K562 (cell line): ENCODE results near the gene PDZRN3. TPM values are rescaled to one million over a fixed set of nuclear protein-coding genes. Genes with fewer than 3 reads are reported as not detected.

Experiments
- ATAC-seq: fragments of 200-7000 bp; cut with Tn5 transposase; 3 replicates; pipeline ENCODE4 v1.9.1; 2020; ENCODE audit warnings: moderate library complexity
- BruUV-seq: library from RNA; stranded (reverse); fragments of 400-500 nt; replicated peaks from 2 replicates; lab custom pipeline; 2021; lab: Mats Ljungman, UMichigan
- CTCF ChIA-PET: fragments of 300-600 bp; formaldehyde crosslinking; extraction: SDS; loops from one replicate; lab custom pipeline; 2021; ENCODE audit warnings: low intra/inter-chr PET ratio; lab: Yijun Ruan, JAX
- POLR2A ChIA-PET: fragments of 300-600, 350-650 bp; sonication (Branson Sonifier 250); formaldehyde crosslinking; extraction: SDS; loops from one replicate; lab custom pipeline; 2021; ENCODE audit warnings: antibody characterized with exemption, inconsistent platforms; lab: Yijun Ruan, JAX
- DNase-seq, 4 experiments: peaks; one replicate each; pipeline versions ENCODE4 v3.0.0 to v3.0.0-alpha.2; 2011 to 2018; ENCODE audit warnings: low spot score in 3 of 4, mixed read lengths in 3 of 4; ENCODE audit errors: extremely low read depth in 1 of 4
- FAIRE-seq: peaks from 2 replicates; lab custom pipeline; 2011; peaks lifted over from hg19 to GRCh38; lab: Jason Lieb, UNC
- H2AFZ ChIP-seq: 2 replicates; pipeline ENCODE4 v1.6.0; 2011; ENCODE audit warnings: low read depth, low read length, control low read depth, inconsistent platforms
- H3K27ac ChIP-seq: fragments of 200-600 bp; 3 replicates; pipeline ENCODE4 v1.8.0; 2011; ENCODE audit warnings: low read depth, mild to moderate bottlenecking, control low read depth, inconsistent platforms, low read length, moderate library complexity, mixed read lengths; ENCODE audit errors: extremely low read depth
- H3K27me3 ChIP-seq, 2 experiments: fragments of 300-600 bp in 1 of 2; 2 replicates in 1 of 2; 3 replicates in 1 of 2; pipeline versions ENCODE4 v1.6.0 to v1.8.0; 2011; ENCODE audit warnings: inconsistent platforms in 2 of 2, low read length in 2 of 2, mild to moderate bottlenecking in 1 of 2, mixed read lengths in 1 of 2, moderate library complexity in 1 of 2; ENCODE audit not compliant: control insufficient read depth in 2 of 2, insufficient read depth in 2 of 2
- H3K36me3 ChIP-seq: fragments of 300-600 bp; 3 replicates; pipeline ENCODE4 v1.8.0; 2011; ENCODE audit warnings: mild to moderate bottlenecking, low read length, inconsistent platforms; ENCODE audit not compliant: control insufficient read depth, insufficient read depth
- H3K4me1 ChIP-seq, 2 experiments: fragments of 200-600 bp in 1 of 2; replicated peaks in 1 of 2; 2 replicates in 1 of 2; 3 replicates in 1 of 2; pipeline versions ENCODE4 v1.5.1 to v1.8.0; 2011; ENCODE audit warnings: inconsistent platforms in 2 of 2, low read length in 2 of 2, mild to moderate bottlenecking in 1 of 2, mixed read lengths in 1 of 2, moderate library complexity in 1 of 2; ENCODE audit not compliant: control insufficient read depth in 2 of 2, insufficient read depth in 2 of 2
- H3K4me2 ChIP-seq: 2 replicates; pipeline ENCODE4 v1.6.1; 2011; ENCODE audit warnings: low read length, control low read depth, inconsistent platforms, mixed read lengths; ENCODE audit not compliant: insufficient read depth
- H3K4me3 ChIP-seq: fragments of 200-600 bp; sonication (generic), shearing (Covaris generic); 2 replicates; pipeline ENCODE4 v1.5.1; 2016; ENCODE audit warnings: control low read depth, inconsistent platforms
- H3K79me2 ChIP-seq: fragments of 200-600 bp; 3 replicates; pipeline ENCODE4 v1.8.0; 2011; ENCODE audit warnings: low read length, inconsistent platforms; ENCODE audit not compliant: control insufficient read depth, insufficient read depth
- H3K9ac ChIP-seq, 2 experiments: 2 replicates each; pipeline versions ENCODE4 v1.6.0 to v1.6.1; 2011; ENCODE audit warnings: low read depth in 2 of 2, low read length in 2 of 2, control low read depth in 1 of 2, inconsistent platforms in 1 of 2, mild to moderate bottlenecking in 1 of 2, mixed read lengths in 1 of 2; ENCODE audit not compliant: insufficient read depth in 1 of 2
- H3K9me1 ChIP-seq: one replicate; pipeline ENCODE4 v1.6.0; 2011; ENCODE audit warnings: inconsistent platforms, mild to moderate bottlenecking, low read length, moderate library complexity; ENCODE audit not compliant: control insufficient read depth, insufficient read depth
- H3K9me3 ChIP-seq: replicated peaks from 2 replicates; pipeline ENCODE4 v1.5.1; 2011; ENCODE audit warnings: low read depth, low read length, inconsistent platforms; ENCODE audit not compliant: control insufficient read depth, insufficient read depth
- H4K20me1 ChIP-seq: replicated peaks from 2 replicates; pipeline ENCODE4 v1.6.1; 2011; ENCODE audit warnings: low read length, inconsistent platforms, mixed read lengths; ENCODE audit not compliant: control insufficient read depth, insufficient read depth
- ARHGAP35 ChIP-seq: fragments of 450-650 bp; IDR thresholded peaks from 2 replicates; pipeline ENCODE4 v1.6.1; 2018; ENCODE audit not compliant: partially characterized antibody
- CHCHD3 ChIP-seq: fragments of 250-450 bp; sonication (Bioruptor Pico); IDR thresholded peaks from 2 replicates; pipeline ENCODE4 v2.1.2; 2022; ENCODE audit warnings: mild to moderate bottlenecking
- FOXK1 ChIP-seq: sonication (generic); formaldehyde crosslinking; IDR thresholded peaks from 2 replicates; pipeline ENCODE4 v1.8.0; 2022; ENCODE audit warnings: missing genetic modification reagents, mild to moderate bottlenecking, borderline replicate concordance
- MAZ ChIP-seq, 2 experiments: fragments of 450-650 bp in 1 of 2; sonication (generic) in 1 of 2; formaldehyde crosslinking; IDR thresholded peaks in 1 of 2; conservative IDR thresholded peaks in 1 of 2; 2 replicates each; pipeline versions ENCODE4 v1.4.0 to v1.5.0; 2020; ENCODE audit warnings: mild to moderate bottlenecking in 1 of 2, missing genetic modification reagents in 1 of 2
- RBM39 ChIP-seq: fragments of 200-400 bp; formaldehyde crosslinking; optimal IDR thresholded peaks from 2 replicates; pipeline ENCODE3; 2018; ENCODE audit warnings: low read depth, low read length
- SMAD3 ChIP-seq: fragments of 450-650 bp; formaldehyde crosslinking; conservative IDR thresholded peaks from 2 replicates; pipeline ENCODE4 v1.4.0; 2020; ENCODE audit warnings: mild to moderate bottlenecking
- SP1 ChIP-seq: sonication (generic); formaldehyde crosslinking; IDR thresholded peaks from 2 replicates; pipeline ENCODE4 v1.8.1; 2022; ENCODE audit warnings: mild to moderate bottlenecking, missing genetic modification reagents
- ZNF197 ChIP-seq: fragments of 200-800 bp; sonication (Bioruptor generic); IDR thresholded peaks from 2 replicates; pipeline ENCODE4 v1.6.1; 2016; ENCODE audit warnings: low read depth, missing genetic modification characterization, missing compliant biosample characterization
- ZNF274 ChIP-seq: IDR thresholded peaks from 2 replicates; pipeline ENCODE4 v1.6.1; 2011; ENCODE audit warnings: low read depth, mild to moderate bottlenecking, low read length, moderate library complexity, borderline replicate concordance
- ZNF436 ChIP-seq: fragments of 250-450, 450-650 bp; sonication (Bioruptor Pico); formaldehyde crosslinking; IDR thresholded peaks from 2 replicates; pipeline ENCODE4 v1.7.0; 2020; ENCODE audit warnings: mild to moderate bottlenecking
- ZNF518B ChIP-seq: fragments of 250-450 bp; sonication (Bioruptor Pico); IDR thresholded peaks from 2 replicates; pipeline ENCODE4 v1.5.0; 2021; ENCODE audit warnings: mild to moderate bottlenecking, moderate library complexity
- ZNF589 ChIP-seq: fragments of 200-800 bp; sonication (Bioruptor generic); IDR thresholded peaks from 2 replicates; pipeline ENCODE4 v1.6.1; 2016; ENCODE audit warnings: low read depth, missing genetic modification characterization, missing compliant biosample characterization
- ZNF695 ChIP-seq: fragments of 450-650 bp; formaldehyde crosslinking; IDR thresholded peaks from 2 replicates; pipeline ENCODE4 v1.4.0; 2020; ENCODE audit warnings: mild to moderate bottlenecking, moderate library complexity
- ZNF764 ChIP-seq: fragments of 250-450 bp; sonication (Bioruptor Pico); IDR thresholded peaks from 2 replicates; pipeline ENCODE4 v1.4.0; 2020; ENCODE audit warnings: low read depth, mild to moderate bottlenecking, moderate library complexity
- WGBS: fragments of 100-300 bp; shearing (Covaris generic); methylation state at CpG from one replicate; pipeline ENCODE4 v1.1.6; 2016; ENCODE audit warnings: low coverage, mixed read lengths; ENCODE audit not compliant: insufficient coverage; ENCODE audit errors: missing lambda C conversion rate; 5-methylcytosine and 5-hydroxymethylcytosine counted together
- in situ Hi-C: fragments of 300-500 bp; cut with MboI; formaldehyde crosslinking; loops from 4 replicates; pipeline ENCODE4 v1.15.0; 2018; ENCODE audit warnings: inconsistent platforms, mixed read lengths
- intact Hi-C: fragments of 100-400 bp; cut with micrococcal nuclease; formaldehyde crosslinking; loops from 2 replicates; pipeline ENCODE4 v1.14.2; 2022
- polyA plus RNA-seq, 8 experiments: library from polyadenylated mRNA; depleted of rRNA in 4 of 8; stranded (reverse) in 5 of 8; unstranded in 3 of 8; fragments of >200 nt; fragmentation: Nextera tagmentation in 2 of 8; fragmentation: Illumina TruSeq in 1 of 8; extraction: Ambion mirVana in 2 of 8; extraction: Trizol in 1 of 8; gene quantifications; 2 replicates each; pipeline versions ENCODE4 v1.2.1 to v1.2.3, GENCODE V29; 2011 to 2014; ENCODE audit warnings: inconsistent platforms in 1 of 8, missing spikeins in 1 of 8
- total RNA-seq, 7 experiments: library from RNA; depleted of rRNA in 6 of 7; stranded (reverse); fragments of >200 nt in 6 of 7; fragmentation: Illumina TruSeq in 2 of 7; extraction: Trizol in 2 of 7; gene quantifications; 2 replicates each; pipeline versions ENCODE4 v1.2.1 to v1.2.3, GENCODE V29; 2011 to 2021; ENCODE audit warnings: low replicate concordance in 1 of 7

The PDZRN3 gene
- total and polyA plus RNA-seq, 9 of the 15 experiments (the other 6 are each of a cell fraction or from before 2014, with no cell fraction given): 0.16 TPM; not detected in 8

GRCh38 chr3:73510334-73510733 is 114.4 kb downstream of the PDZRN3 start:
- intact Hi-C loops (no loop called here), in situ Hi-C loops (no loop called here)
- Histone ChIP-seq H3K4me2 (no peak overlapping the region), H4K20me1 (no peaks in the 10 kb centered on the region), H3K9ac (no peak overlapping the region), H3K27ac (no peak overlapping the region), H3K79me2 (no peaks in the 10 kb centered on the region), H3K4me3 (no peak overlapping the region), H3K9me1 (no peaks in the 10 kb centered on the region), H2AFZ (no peak overlapping the region), H3K27me3 (peaks cover 0 to 4% of the 10 kb centered on the region in 2 experiments; a peak in 1 of 5 replicates), H3K9me3 (no peaks in the 10 kb centered on the region), H3K4me1 (no peaks in the 10 kb centered on the region), H3K36me3 (no peaks in the 10 kb centered on the region)
- BruUV-seq: no TSS peak
- TF ChIP-seq ZNF197 (CRISPR knock-in tag): no peak
- TF ChIP-seq SMAD3 (CRISPR knock-in tag): no peak
- no peak for TF ChIP-seq CHCHD3 (CRISPR knock-in tag)
- no peak for TF ChIP-seq ZNF589 (CRISPR knock-in tag)
- ATAC-seq (no peak), DNase-seq (no peak), FAIRE-seq (no peak)
- WGBS: 1% methylated on average over 4 of the region's 4 CpGs
- CTCF ChIA-PET: no interaction called here
- POLR2A ChIA-PET: no interaction called here

GRCh38 chr3:73509816-73510215 is 114.9 kb downstream of the PDZRN3 start:
- ChIA-PET POLR2A (no interaction called here), CTCF (interaction anchor here (0.7 kb wide), 1 partner anchor 328 kb away, joined by 3 read pairs; no protein-coding TSS in a partner anchor)
- Histone ChIP-seq H3K4me3 (no peak overlapping the region), H3K27ac (no peak overlapping the region), H2AFZ (no peak overlapping the region), H3K9me3 (no peaks in the 10 kb centered on the region), H3K79me2 (no peaks in the 10 kb centered on the region), H3K4me1 (no peaks in the 10 kb centered on the region), H3K36me3 (no peaks in the 10 kb centered on the region), H4K20me1 (no peaks in the 10 kb centered on the region), H3K4me2 (no peak overlapping the region), H3K27me3 (peaks cover 0 to 4% of the 10 kb centered on the region in 2 experiments; a peak in 1 of 5 replicates), H3K9me1 (no peaks in the 10 kb centered on the region), H3K9ac (no peak overlapping the region)
- DNase-seq: no peak
- BruUV-seq: no TSS peak
- FAIRE-seq: no peak
- intact Hi-C loops: no loop called here
- no peak for ATAC-seq
- in situ Hi-C loops: loop anchor here (10.0 kb wide), 1 partner anchor 405 kb away; no protein-coding TSS in a partner anchor
- WGBS: under 1% methylated on average over 7 of the region's 7 CpGs
- no peak for TF ChIP-seq ZNF436
- TF ChIP-seq RBM39: no peak
- no peak for TF ChIP-seq ZNF274
- TF ChIP-seq MAZ (CRISPR knock-in tag; conservative IDR thresholded peaks at IDR 0.05 in 1 of 2, IDR thresholded peaks at IDR 0.05 in 1 of 2): no peak
- TF ChIP-seq FOXK1 (CRISPR knock-in tag): no peak
- no peak for TF ChIP-seq ZNF695
- no peak for TF ChIP-seq SP1 (CRISPR knock-in tag)
- TF ChIP-seq ARHGAP35: no peak
- TF ChIP-seq ZNF518B (CRISPR knock-in tag): no peak
- TF ChIP-seq ZNF764 (CRISPR knock-in tag): no peak
